ENCODE results near the gene SUMO4. TPM values are rescaled to one million over a fixed set of nuclear protein-coding genes. Genes with fewer than 3 reads are reported as not detected.

SUMO4 gene
- total and polyA plus RNA-seq, 11 donors, result 0.26 to 1.5 (median 0.53) TPM; not detected in 2

DNA sequence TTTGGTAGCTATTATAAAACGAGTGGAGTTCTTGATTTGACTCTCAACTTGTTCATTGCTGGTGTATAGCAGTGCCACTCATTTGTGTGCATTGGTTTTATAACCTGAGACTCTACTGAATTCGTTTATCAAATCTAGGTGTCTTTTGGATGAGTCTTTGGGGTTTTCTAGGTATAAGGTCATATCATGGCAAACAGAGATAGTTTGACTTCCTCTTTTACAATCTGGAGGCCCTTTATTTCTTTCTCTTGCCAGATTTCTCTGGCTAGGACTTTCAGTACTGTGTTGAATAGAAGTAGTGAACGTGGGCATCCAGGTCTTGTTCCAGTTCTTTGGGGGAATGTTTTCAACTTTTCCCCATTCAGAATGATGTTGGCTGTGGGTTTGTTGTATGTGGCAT lies 38.8 kb downstream of the SUMO4 start:
- TF ChIP-seq, protein P1, sequence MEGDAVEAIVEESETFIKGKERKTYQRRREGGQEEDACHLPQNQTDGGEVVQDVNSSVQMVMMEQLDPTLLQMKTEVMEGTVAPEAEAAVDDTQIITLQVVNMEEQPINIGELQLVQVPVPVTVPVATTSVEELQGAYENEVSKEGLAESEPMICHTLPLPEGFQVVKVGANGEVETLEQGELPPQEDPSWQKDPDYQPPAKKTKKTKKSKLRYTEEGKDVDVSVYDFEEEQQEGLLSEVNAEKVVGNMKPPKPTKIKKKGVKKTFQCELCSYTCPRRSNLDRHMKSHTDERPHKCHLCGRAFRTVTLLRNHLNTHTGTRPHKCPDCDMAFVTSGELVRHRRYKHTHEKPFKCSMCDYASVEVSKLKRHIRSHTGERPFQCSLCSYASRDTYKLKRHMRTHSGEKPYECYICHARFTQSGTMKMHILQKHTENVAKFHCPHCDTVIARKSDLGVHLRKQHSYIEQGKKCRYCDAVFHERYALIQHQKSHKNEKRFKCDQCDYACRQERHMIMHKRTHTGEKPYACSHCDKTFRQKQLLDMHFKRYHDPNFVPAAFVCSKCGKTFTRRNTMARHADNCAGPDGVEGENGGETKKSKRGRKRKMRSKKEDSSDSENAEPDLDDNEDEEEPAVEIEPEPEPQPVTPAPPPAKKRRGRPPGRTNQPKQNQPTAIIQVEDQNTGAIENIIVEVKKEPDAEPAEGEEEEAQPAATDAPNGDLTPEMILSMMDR (IDR thresholded peaks at IDR 0.05), result no peak
- TF ChIP-seq POLR2A (IDR thresholded peaks at IDR 0.05), result no peak
- Histone ChIP-seq H3K4me3 (no peak overlapping the region), H3K9me3 (no peaks in the 10 kb centered on the region), H3K4me1 (no peaks in the 10 kb centered on the region), H3K27ac (no peak overlapping the region), H3K27me3 (peaks cover 0 to 9% (median 0%) of the 10 kb centered on the region in 9 donors), H3K36me3 (no peaks in the 10 kb centered on the region)
- intact Hi-C loops (cut with DNase I), result loop anchor here in 4 of 10 donors (5.0 to 10.0 kb wide), 4 partner anchors 76 to 864 kb away; partner anchors contain the start of gene TAB2 (in 2 of the 4)
- 73 to 80% (median 77%) methylated on average over 3 of the region's 3 CpGs for WGBS, 4 donors
- no peak for DNase-seq
- ATAC-seq, result no peak

DNA sequence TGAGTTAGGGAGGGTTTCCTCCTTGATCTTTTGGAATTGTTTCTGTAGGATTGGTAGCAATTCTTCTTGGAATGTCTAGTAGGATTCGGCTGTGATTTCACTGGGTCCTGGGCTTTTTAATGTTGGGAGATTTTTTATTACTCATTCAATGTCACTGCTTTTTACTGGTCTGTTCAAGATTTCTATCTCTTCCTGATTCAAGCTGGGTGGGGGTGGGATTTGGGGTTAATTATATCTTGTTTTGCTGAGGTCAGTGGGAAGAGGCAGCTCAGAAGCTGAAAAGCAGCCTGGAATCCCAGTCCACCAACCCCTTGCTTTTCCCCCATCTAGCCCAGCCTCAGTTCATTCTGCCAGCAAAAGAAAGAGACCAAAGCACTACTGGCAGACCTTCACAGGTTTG lies 39.6 kb downstream of the SUMO4 start:
- TF ChIP-seq POLR2A (IDR thresholded peaks at IDR 0.05), result no peak
- TF ChIP-seq, protein P1 (IDR thresholded peaks at IDR 0.05), result no peak
- no peak for ATAC-seq
- H3K4me3 ChIP-seq, result no peak overlapping the region
- H3K4me1 ChIP-seq, result no peaks in the 10 kb centered on the region
- no peak for DNase-seq
- H3K9me3 ChIP-seq, result no peaks in the 10 kb centered on the region
- no peak overlapping the region for H3K27ac ChIP-seq
- 82 to 96% (median 87%) methylated on average over 1 of the region's 1 CpG for WGBS, 4 donors
- intact Hi-C loops (cut with DNase I), result loop anchor here in 4 of 10 donors (5.0 to 10.0 kb wide), 4 partner anchors 75 to 865 kb away; partner anchors contain the start of gene TAB2 (in 2 of the 4)
- peaks cover 0 to 9% (median 0%) of the 10 kb centered on the region in 9 donors for H3K27me3 ChIP-seq
- no peaks in the 10 kb centered on the region for H3K36me3 ChIP-seq

DNA sequence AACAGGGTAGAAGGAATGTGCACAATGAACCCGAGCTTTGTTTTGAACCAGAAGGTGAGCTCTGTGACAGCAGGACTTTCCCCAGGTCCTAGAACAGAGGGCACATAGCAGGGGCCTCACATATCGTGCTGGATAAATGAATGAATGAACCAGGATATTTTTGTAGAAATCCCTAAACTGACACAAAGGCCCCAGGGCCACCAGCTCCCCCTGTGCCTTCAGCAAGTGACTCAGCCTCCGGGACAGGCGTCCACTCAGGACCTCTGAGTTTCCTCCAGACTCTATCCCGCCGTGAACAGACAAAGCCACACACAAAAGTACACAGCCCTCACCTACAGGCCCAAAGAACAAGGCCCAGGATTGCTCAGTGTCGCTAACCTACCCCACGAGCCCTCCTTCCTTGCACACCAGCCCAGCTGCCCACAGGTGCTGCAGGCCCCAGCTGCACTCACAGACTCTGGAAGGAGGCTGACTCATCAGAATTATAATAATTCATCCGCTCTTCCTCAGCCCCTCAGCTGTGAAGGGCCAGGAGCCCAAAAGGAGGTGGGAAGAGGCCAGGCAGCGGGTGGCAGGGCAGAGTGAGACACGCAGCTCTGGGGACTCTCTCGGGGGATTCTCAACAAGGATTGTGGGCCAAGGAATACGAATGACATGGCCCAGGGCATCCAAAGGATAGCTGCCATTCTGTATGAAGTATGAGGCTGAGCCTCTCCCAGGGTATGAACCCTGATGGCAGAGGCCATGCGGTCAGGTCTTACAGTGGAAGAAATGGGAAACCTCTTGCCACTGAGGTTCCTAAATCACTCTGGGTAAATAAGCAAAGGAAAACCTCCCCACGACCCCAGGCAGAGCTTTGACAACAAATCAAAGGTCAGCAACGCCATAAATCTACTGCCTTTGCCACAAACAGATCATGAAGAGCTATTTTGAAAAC lies 40.9 kb downstream of the SUMO4 start:
- Histone ChIP-seq H3K27ac (no peak overlapping the region), H3K9me3 (no peaks in the 10 kb centered on the region), H3K4me3 (no peak overlapping the region), H3K27me3 (peaks cover 0 to 9% (median 0%) of the 10 kb centered on the region in 9 donors), H3K36me3 (no peaks in the 10 kb centered on the region), H3K4me1 (no peaks in the 10 kb centered on the region)
- DNase-seq (no peak), ATAC-seq (no peak)
- WGBS, 4 donors, result 90 to 94% (median 91%) methylated on average over 15 to 16 of the region's 16 CpGs
- TF ChIP-seq POLR2A (IDR thresholded peaks at IDR 0.05), result no peak
- TF ChIP-seq, protein P1 (IDR thresholded peaks at IDR 0.05), result no peak
- intact Hi-C loops (cut with DNase I), result no loop called here

DNA sequence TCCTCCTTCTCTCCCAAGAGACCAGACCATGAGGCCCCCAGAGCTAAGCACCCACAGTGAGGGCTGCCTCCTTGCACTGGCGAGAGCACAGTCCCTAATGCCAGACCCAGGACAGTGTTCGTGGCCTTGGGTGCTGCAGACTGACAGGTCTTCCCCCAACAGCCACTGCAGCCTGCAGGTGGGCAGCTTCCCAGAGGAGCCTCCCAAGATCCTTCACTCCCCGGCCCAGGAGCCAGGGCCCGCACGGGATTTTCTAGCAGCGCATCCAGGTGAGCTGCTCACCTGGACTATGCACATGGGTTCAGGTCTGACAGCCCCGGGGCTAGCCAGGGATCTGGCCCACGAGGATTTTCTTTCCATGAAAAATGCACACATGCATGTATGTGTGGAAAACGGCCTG lies 41.7 kb downstream of the SUMO4 start:
- H3K4me1 ChIP-seq, result no peaks in the 10 kb centered on the region
- H3K36me3 ChIP-seq, result no peaks in the 10 kb centered on the region
- H3K4me3 ChIP-seq, result no peak overlapping the region
- intact Hi-C loops (cut with DNase I), result no loop called here
- no peak overlapping the region for H3K27ac ChIP-seq
- ATAC-seq (peak in 1 of 4 donors; percentile 9), DNase-seq (no peak)
- peaks cover 0 to 12% (median 0%) of the 10 kb centered on the region in 9 donors for H3K27me3 ChIP-seq
- TF ChIP-seq, protein P1 (IDR thresholded peaks at IDR 0.05), result no peak
- TF ChIP-seq POLR2A (IDR thresholded peaks at IDR 0.05), result no peak
- H3K9me3 ChIP-seq, result no peaks in the 10 kb centered on the region
- 91 to 97% (median 94%) methylated on average over 7 to 9 of the region's 9 CpGs for WGBS, 4 donors
